Measurements from ENCODE around the gene CFAP251. TPM values are rescaled to one million over a fixed set of nuclear protein-coding genes. Genes with fewer than 3 reads are reported as not detected.
A peak's percentile ranks its signal among the peaks of the same experiment; 100 is the strongest.

CFAP251 gene
- total RNA-seq, 2 donors from 2014 or later = 0.80 to 1.7 TPM

DNA sequence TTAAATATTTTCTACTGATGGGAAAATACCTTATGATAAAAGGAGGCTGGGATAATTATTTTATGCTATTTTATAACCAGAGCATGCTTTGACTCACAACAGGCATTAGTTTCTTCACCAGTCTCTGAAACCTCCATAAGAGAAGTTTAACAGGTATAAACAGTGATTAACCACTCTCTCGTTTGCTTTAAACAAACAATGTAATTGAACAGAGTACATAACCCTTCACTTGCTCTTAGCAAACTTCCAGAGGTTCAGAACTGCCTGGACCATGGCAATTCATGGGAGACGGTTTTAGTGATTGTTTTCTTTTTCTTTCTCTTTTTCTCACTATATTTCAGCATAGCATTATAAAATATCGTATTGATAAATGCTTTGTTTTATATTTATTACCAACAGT, 35.3 kb downstream of the CFAP251 start:
- no peak for DNase-seq (ENCODE audit: low spot score in 2 of 2)
- H3K27ac Mint-ChIP-seq = no peak overlapping the region
- H3K9me3 Mint-ChIP-seq = no peaks in the 10 kb centered on the region
- H3K36me3 Mint-ChIP-seq = no peaks in the 10 kb centered on the region
- no peak for ATAC-seq

GRCh38 chr12:121955258-121956237, 37.2 kb downstream of the CFAP251 start:
- Mint-ChIP-seq H3K36me3 (no peaks in the 10 kb centered on the region), H3K27ac (no peak overlapping the region), H3K9me3 (no peaks in the 10 kb centered on the region)
- no peak for DNase-seq (ENCODE audit: low spot score in 2 of 2)
- no peak for ATAC-seq

- no peak for DNase-seq (ENCODE audit: low spot score in 2 of 2)
- no peaks in the 10 kb centered on the region for H3K36me3 Mint-ChIP-seq
- ATAC-seq = no peak
- no peaks in the 10 kb centered on the region for H3K9me3 Mint-ChIP-seq
- no peak overlapping the region for H3K27ac Mint-ChIP-seq
These were observed 39.6 kb downstream of the CFAP251 start for GRCh38 chr12:121957861-121958515.

DNA sequence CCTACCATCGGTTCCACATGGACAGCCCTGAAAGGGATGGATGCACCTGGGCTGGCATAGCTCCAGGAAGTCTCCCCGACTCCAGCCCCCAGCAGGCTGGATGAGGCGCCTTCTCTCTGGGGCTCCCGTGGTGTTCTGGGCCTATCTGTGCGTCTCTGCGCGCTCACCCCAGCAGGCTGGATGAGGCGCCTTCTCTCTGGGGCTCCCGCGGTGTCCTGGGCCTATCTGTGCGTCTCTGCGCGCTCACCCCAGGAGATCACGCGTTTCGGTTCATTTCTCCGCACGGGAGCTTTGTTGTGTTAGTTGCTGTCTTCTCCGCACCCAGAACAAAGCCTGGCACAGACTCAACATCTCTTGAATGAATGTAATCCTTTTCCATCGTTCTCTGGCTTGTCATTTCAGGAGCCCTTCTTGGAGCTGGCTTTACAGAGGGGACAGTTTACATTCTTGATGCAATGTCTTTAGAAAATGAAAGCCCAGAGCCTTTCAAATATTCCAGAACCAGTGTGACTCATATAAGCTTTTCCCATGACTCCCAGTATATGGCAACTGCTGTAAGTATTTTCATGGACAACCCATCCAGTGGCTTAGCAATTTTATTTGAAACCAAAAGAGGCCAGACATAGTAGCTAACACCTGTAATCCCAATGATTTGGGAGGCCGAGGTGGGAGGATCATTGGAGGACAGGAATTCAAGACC, 40.3 kb downstream of the CFAP251 start:
- ATAC-seq (no peak), DNase-seq (ENCODE audit: low spot score in 2 of 2) (no peak)
- Mint-ChIP-seq H3K27ac (no peak overlapping the region), H3K9me3 (no peaks in the 10 kb centered on the region), H3K36me3 (no peaks in the 10 kb centered on the region)

DNA sequence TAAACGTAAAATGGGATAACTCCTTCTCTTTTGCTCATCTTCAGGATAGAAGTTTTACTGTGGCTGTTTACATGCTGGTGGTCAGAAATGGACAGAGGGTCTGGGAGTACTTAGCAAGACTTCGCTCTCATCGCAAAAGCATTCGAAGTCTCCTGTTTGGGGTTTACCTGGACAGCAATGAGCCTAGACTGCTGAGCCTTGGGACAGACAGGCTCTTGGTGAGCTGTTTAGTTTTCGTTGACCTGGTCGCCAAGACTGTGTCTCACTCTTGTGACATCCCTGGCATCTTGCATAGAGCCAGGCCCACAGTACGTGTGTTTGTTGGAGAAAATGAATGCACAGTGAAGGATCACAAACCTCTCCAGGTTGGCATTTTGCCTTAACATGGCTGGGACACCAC, 42.1 kb downstream of the CFAP251 start:
- Mint-ChIP-seq H3K9me3 (no peaks in the 10 kb centered on the region), H3K36me3 (no peaks in the 10 kb centered on the region), H3K27ac (no peak overlapping the region)
- DNase-seq (ENCODE audit: low spot score in 2 of 2) (no peak), ATAC-seq (no peak)

DNA sequence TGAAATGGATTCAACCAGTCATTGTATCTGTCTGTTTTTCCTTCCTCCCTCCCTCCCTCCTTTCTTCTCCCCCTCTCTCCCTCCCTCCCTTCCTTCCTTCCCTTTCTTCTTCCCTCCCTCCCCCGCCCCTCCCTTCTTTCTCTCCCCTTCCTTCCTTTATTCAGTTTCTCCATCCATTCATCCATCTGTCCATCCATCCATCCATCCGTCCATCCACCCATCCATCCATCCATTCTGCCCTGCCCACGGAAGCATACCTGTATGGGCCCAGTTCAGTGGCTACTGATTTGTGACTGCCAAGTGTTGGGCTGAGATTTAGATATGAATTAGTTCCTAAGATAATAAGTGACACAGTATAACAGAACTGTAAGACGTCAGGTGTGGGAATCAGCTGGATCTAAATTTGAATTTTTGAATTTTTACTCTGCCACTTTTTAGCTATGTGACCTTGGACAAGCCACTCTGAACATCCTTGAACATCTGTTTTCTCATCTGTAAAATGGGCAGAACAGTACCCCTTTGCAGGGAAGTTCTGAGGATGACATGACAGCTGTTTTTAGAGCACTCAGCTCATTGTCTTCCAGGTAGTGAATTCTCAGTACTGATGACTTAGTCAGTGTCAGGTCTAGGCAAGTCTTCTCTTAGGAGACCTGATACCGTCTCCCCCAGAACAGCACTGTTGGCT, 42.9 kb downstream of the CFAP251 start:
- no peak for ATAC-seq
- H3K9me3 Mint-ChIP-seq = no peaks in the 10 kb centered on the region
- no peak overlapping the region for H3K27ac Mint-ChIP-seq
- no peak for DNase-seq (ENCODE audit: low spot score in 2 of 2)
- no peaks in the 10 kb centered on the region for H3K36me3 Mint-ChIP-seq

DNA sequence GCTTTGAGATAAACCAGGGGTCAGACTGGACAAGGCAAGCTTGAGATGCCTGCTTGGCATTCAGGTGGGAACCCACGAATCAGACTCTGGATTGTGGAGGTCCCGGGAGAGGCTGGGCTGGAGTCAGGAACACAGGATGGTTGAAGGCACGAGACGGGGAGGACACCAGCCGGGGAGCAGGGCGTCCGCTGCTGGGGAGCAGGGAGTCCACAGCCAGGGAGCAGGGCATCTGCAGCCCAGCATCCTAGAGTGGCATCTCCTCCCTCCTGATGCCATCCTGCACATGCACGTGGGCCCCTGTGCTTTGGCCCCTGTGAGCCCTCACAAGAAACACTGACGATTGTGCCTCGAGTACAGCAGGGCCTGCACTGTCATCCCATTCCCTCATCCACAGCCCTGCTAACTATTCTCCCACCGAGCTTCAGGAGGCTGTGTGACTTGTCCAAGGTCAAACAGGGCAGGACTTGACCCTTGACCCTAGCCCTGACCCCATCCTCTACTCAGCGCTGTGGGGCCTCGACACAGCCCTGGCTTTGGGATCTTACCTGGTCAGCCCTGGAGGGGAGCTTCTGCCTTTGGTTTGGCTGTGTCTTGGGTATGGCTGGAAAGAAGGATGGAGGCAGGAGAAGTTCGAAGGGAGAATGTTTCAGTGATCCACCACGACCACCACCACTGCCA, 45.1 kb downstream of the CFAP251 start:
- ATAC-seq (no peak), DNase-seq (ENCODE audit: low spot score in 2 of 2) (no peak)
- no peaks in the 10 kb centered on the region for H3K36me3 Mint-ChIP-seq
- peak overlapping the region; percentile 29 to 72 for H3K27ac Mint-ChIP-seq
- no peaks in the 10 kb centered on the region for H3K9me3 Mint-ChIP-seq

DNA sequence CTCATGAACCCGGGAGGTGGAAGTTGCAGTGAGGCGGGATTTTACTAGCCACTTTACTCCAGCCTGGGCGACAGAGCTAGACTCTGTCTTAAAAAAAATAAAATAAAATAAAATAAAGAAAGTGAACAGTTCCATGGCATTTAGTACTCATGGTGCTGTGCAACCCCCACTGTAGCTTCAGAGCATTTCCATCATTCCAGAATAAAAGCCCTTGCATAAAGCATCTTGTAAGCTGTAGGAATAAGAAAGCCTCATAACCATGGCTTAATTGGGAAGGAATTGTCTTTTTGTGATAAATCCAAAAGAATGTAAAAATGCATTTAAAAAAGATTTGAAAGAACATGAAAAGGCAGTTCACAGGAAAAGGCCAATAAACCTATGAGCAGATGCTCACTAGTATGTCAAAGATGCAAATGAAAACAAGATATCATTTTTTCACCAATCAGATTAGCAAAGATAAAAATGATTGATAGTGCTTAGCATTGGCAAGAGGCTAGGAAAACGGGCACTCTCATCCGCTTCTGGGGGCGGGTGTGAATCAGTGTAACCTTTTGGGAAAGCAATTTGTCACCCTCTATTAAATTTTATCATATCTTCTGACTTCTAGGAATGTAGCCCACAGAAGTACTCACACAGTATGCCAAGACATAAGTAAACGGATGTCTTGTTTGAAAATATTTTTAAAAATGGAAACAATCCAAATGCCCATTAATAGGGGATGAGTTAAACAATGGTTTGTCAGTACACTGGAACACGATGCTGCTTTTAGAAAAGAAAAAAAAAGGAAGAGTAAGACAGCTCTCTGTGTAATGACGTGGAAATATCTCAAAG, 46.6 kb downstream of the CFAP251 start:
- no peaks in the 10 kb centered on the region for H3K36me3 Mint-ChIP-seq
- DNase-seq (ENCODE audit: low spot score in 2 of 2) (no peak), ATAC-seq (no peak)
- H3K9me3 Mint-ChIP-seq = no peaks in the 10 kb centered on the region
- no peak overlapping the region for H3K27ac Mint-ChIP-seq

DNA sequence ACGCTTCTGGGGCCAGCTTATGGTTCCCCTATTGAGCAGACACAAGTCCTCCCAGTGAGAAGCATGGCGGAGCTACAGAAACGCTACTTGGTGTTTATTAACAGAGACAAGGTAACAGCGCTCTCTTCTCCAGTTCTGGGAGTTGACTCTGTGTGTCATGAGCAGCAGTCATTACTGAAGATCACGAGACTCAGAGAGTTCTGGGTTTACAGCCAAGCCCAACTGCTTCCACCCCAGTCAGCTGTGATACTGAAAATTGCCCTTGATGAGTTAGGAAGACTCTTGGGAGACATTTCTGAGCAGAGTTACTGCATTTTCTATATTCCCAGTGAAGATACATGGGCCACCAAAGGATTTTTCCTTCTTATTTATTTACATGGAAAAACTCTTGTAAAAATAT, 48.6 kb downstream of the CFAP251 start:
- DNase-seq (ENCODE audit: low spot score in 2 of 2) (no peak), ATAC-seq (no peak)
- Mint-ChIP-seq H3K27ac (no peak overlapping the region), H3K9me3 (peaks cover 1 to 2% of the 10 kb centered on the region in 2 donors), H3K36me3 (peaks cover 2 to 3% of the 10 kb centered on the region in 2 donors)

- Mint-ChIP-seq H3K27ac (peak overlapping the region in 1 of 2 donors; percentile 56), H3K9me3 (peaks cover 5 to 6% of the 10 kb centered on the region in 2 donors), H3K36me3 (peaks cover 6 to 7% of the 10 kb centered on the region in 2 donors)
- ATAC-seq (peak in 1 of 2 donors; percentile 26), DNase-seq (ENCODE audit: low spot score in 2 of 2) (no peak)
These were observed 50.5 kb downstream of the CFAP251 start for GRCh38 chr12:121968876-121969275.

DNA sequence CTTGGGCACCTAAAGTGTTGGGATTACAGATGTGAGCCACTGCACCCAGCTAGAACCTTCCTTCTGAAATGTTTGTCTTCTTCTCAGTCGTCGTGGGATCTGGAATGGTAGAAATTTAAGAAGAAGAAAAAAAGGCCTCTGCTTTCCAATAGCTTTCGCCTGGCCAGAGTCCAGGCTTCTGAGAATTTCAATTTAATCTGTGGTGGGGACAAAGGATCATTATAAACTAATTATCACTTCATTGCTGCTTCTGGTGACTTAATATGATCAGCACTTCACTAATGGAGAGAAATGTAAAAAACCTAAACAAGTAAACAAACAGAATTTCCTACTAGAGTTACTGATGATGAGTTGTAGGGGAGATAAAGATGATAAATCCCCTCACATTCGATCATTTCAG, 51.3 kb downstream of the CFAP251 start:
- ATAC-seq = no peak
- Mint-ChIP-seq H3K9me3 (peaks cover 5 to 6% of the 10 kb centered on the region in 2 donors), H3K27ac (no peak overlapping the region), H3K36me3 (peaks cover 6 to 7% of the 10 kb centered on the region in 2 donors)
- DNase-seq (ENCODE audit: low spot score in 2 of 2) = no peak

DNA sequence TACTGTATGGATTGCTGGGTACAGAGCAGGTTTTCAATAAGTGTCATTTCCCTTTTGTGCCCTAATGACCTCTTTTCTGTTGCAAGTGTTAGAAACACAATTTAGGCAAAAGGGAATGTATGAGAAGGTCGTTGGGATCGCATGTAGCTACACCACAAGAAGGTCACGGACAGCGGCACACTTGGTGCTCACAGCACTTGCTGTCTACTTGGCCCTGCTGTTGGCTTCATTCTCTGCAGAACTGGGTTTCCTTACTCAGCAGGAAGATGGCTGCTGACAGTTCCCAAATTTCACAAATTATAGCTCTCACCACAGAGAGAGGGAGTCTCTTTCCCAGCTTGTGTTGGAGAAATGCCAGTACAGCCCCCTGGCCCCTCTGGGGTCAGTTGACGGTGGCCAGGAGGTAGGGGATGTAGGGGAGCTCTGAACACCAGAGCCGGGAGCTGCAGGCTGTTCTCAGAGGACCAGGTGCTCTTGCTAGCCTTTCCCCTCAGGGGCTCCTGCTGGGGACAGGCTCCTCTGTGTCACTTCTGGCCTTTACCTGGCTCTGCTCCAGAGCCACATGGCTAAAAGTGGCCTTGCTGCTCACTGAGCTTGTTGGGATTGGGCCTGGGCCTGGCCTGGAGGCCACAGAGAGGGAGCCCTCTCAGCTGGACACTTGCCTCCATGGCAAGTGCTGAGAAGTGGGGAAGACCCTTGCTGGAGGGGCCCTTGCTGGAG, 52.3 kb downstream of the CFAP251 start:
- peaks cover 6 to 7% of the 10 kb centered on the region in 2 donors for H3K36me3 Mint-ChIP-seq
- H3K9me3 Mint-ChIP-seq = peaks cover 5 to 6% of the 10 kb centered on the region in 2 donors
- DNase-seq (ENCODE audit: low spot score in 2 of 2) (no peak), ATAC-seq (no peak)
- H3K27ac Mint-ChIP-seq = no peak overlapping the region

DNA sequence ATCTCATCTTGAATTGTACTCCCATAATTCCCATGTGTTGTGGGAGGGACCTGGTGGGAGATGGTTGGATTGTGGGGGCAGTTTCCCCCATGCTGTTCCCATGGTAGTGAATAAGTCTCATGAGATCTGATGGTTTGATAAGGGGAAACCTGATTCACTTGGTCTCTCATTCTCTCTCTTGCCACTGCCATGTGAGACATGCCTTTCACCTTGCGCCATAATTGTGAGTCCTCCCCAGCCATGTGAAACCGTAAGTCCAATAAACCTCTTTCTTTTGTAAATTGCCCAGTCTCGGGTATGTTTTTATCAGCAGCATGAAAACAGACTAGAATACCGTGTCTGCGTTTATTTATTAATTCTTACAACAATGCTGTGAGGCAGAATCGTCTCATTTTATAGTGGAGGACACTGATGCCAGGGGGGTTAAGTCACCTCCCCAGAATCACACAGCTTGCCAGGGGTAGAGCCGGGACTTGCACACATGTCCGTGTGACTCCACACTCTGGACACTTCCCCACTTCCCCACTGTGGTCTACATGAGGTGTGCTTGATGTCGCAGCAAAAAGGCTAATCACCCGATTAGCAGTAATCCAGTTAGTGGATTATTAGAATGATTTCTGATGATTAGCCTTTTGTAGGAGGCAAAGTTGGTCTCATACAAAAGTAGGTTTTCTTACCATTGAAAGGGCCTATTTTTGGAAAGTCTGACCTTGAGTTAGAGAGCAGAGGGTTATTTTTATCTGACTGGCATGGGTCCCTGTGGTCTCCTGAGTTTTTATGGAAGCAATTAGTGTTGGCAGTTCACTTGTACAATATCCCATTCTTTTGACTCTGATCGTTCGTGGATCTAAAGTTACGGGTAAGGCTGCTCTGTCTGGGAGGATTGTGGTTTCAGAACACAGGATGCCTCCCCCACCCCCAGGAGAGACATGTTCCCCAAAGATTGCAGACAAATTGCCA, 55.9 kb downstream of the CFAP251 start:
- peaks cover 6 to 7% of the 10 kb centered on the region in 2 donors for H3K36me3 Mint-ChIP-seq
- no peak for ATAC-seq
- peaks cover 5 to 6% of the 10 kb centered on the region in 2 donors for H3K9me3 Mint-ChIP-seq

DNA sequence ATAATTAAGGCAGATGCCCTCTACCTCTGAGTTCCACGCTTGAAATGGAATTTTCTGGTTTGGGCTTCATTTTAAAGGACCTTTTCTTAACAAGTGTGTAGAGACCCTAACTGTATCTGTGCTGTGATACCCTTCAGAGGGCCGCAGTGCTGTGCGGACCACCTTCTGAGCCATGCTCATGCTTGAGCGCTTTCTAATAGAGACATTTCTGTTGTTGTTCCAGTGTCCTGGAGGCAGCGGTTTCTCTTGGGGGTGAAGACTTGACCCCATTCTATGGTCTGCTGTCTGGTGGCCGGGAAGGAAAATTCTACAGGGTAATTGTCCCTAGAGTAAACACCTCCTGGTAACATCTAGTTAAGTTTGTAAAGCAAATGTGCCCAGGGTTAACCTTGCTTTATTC, 56.6 kb downstream of the CFAP251 start:
- Mint-ChIP-seq H3K36me3 (peaks cover 6 to 7% of the 10 kb centered on the region in 2 donors), H3K9me3 (peaks cover 5 to 6% of the 10 kb centered on the region in 2 donors), H3K27ac (no peak overlapping the region)
- ATAC-seq (no peak), DNase-seq (ENCODE audit: low spot score in 2 of 2) (no peak)

More for the DNA sequence above, 55.9 kb downstream of the CFAP251 start:
- no peak for DNase-seq (ENCODE audit: low spot score in 2 of 2)
- H3K27ac Mint-ChIP-seq = no peak overlapping the region
